CD4-positive, alpha-beta T cell treated with Interleukin-17A for 1 hour (primary cell): Measurements from ENCODE around the gene ABCD1.
"Not testable (repeated sequence)": the region's sequence is repeated elsewhere in the genome, so short reads cannot be mapped to it uniquely, and the experiment has no call there.

ENCODE experiments used
- DNase-seq: peaks from one replicate; pipeline ENCODE4 v3.0.0-alpha.2; 2020

Gene ABCD1

DNA sequence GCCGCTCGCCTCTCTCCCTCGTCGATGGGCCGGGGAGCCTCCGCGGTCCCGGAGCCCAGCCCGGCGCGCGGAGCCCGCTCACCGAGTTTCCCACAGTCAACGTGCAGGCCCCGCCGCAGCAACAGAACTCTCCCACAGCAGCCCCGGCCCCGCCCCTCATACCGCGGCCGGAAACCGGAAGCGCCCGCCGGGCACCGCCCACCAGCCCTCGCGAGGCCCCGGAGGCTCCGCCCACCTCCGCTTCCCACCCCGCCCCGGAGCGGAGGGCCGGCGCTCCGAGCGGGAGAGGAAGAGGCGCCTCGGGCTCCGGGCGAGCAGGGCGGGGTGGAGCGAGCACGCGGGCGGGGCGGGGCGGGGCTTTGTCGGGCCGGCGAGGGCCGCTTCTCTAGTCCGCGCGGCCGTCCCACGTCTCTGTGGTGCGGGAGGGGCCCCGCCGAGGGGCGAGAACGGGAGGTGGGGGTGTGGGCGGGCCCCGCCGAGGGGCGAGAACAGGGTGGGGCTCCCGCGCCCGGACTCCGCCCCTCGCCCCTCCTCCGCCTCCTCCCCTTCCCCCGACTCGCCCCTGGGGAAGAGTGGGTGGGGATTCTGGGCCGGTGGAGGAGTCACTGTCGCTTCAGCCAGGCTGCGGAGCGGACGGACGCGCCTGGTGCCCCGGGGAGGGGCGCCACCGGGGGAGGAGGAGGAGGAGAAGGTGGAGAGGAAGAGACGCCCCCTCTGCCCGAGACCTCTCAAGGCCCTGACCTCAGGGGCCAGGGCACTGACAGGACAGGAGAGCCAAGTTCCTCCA lies at the start of gene ABCD1, which contains the start of gene BCAP31:
ABCD1 (plus strand) TSS at position 605 of the 787 bp plus-strand sequence. CDS start 411 bp downstream, outside the sequence.
BCAP31 (minus strand) TSS at position 136 of the 787 bp plus-strand sequence. CDS start 1,143 bp downstream, outside the sequence.
- DNase-seq = peak; percentile 91

DNA sequence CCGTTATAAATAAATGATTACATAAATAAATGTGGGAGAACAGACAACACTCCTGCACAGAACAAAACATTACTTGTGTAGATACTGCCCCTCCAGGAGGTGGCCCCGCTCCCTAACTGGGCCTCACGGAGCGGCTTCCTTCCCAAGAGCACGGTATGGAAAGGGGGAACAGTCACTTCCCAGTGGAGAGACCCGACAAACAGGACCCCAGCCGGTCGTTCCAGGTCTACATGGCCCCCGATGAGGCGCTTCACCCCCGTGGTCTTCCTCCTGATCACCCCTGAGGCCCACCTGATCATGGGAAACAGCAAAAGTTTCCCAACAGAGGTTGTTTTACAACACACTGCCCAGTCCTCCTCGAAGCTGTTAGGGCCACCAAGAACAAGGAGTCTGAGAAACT lies 43.5 kb upstream of the ABCD1 start:
- no peak for DNase-seq

DNA sequence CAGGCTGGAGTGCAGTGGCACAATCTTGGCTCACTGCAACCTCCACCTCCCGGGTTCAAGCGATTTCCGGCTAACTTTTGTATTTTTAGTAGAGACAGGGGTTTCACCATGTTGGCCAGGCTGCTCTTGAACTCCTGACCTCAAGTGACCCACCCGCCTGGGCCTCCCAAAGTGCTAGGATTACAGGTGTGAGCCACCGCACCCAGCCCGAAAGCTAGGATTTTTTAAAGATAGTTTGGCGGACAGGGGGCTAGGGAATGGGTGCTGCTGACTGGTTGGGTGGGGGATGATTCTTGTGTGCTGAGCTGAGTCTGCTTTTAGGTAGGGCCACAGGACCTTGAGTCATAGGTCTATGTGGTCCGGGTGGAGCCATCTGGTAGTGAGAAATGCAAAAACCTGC lies 41.2 kb upstream of the ABCD1 start:
- not testable (repeated sequence) for DNase-seq

DNA sequence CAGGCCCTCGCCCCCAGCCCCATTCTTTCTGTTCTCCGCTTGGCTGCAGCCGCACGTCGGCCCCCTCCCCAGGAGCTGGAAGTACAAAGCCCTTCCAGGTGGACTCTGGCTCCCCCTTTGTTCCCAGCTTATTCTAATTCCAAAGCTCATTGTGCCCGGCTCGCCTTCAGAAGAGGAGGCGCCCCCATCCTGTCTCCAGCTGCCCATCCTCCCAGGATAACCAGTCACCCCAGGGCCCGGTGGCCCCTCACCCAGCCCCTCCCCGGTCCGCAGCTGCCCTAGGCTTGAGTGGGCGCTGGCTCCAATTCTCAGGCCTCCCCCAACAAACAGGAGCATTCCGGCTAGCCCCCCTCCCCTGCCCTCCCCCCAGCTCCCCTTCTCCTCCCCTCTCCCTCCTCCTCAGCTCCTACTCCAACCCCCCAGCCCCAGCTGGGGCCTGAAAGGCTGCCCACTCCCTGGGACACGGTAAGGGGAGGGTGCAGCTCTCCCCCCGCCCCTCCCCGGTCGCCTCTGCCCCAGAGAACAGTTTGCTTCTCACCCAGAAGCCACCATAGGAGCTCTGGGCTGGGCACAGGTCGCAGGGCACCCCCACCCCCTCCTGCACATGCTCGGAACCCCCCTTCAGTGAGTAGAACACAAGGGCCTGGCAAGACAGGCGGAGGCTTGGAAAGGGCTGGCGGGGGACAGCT lies 40.0 kb upstream of the ABCD1 start:
- no peak for DNase-seq

DNA sequence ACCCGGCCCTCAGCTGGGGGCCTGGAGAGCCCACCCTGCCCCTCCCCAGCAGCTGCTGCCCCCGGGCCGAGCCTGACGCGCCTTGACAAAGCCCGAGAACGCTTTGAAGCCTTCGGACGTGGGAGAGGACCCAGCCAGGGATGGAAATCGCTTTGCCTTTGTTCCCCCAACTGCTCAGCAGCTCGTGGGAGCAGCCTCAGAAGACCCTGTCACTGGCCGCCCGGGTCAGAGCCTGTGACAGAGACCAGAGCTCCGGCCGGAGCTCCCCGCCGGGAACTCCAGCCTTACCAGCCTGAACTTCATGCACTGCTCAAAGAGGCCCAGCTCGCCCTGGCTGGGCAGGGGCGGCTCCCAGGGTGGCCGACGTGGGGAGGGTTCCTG lies 39.5 kb upstream of the ABCD1 start:
- DNase-seq = no peak

DNA sequence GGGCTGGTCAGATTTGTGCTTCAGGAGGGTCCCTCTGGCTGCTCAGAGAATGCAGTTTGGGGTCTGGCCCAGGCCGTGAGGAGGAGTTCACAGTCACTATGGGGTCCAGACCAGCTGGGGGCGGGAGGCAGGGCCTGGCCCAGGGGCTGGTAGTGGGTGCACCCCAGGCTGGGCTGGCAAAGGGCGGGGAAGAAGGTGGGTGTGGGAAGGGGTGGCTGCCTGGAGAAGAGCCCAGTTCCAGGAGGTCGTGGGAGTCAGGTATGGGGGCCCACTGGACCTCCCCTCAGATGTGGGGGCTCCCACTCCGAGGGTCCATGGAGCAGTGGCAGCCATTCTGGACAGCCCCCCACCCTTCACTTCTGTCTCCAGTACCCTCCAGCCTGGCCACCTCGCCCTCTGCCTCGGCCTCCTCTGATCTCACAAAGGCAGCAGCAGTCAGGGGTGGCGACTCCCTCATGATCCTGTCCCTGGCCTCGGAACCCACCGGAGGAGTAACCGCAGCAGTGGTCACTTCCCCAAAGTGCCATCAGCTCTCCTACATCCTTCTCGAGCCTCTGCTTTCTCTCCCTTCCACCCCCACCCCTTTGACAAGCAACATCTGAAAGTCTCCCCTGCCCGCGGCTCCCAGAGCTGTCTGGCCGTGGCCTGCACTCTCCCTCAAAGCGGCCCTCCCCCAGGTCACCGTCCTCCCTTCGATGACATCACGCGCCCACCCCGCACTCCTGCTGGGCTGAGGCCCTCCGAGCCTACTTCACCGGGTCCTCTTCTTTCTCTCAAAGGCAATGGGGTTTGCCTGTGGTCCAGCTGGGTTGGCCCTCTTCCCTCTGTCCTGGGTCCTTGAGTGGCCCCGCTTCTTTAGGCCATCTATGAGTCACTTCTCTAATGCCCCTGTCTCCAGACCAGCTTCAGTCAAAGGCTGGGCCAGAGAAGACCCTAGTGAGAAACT lies 38.6 kb upstream of the ABCD1 start:
- no peak for DNase-seq

DNA sequence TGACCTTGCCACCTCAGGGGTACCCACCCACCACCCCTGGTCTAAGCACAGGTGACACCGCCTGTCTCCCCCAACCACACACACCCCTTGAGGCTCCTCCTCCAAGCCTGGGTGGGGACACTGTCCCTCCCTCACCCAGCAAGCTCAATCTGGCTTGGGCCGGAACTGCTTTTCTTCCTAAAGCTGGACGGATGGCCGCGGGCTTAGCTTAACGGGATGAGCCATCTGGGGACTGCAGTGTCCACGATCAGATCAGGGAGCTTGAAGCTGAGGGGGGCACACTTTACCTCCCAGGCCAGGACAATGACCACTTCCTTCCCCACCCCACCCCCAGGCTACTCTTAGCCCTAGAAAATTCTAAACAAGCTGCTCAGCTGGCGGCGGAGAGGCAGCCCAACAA lies 37.9 kb upstream of the ABCD1 start:
- DNase-seq = no peak

DNA sequence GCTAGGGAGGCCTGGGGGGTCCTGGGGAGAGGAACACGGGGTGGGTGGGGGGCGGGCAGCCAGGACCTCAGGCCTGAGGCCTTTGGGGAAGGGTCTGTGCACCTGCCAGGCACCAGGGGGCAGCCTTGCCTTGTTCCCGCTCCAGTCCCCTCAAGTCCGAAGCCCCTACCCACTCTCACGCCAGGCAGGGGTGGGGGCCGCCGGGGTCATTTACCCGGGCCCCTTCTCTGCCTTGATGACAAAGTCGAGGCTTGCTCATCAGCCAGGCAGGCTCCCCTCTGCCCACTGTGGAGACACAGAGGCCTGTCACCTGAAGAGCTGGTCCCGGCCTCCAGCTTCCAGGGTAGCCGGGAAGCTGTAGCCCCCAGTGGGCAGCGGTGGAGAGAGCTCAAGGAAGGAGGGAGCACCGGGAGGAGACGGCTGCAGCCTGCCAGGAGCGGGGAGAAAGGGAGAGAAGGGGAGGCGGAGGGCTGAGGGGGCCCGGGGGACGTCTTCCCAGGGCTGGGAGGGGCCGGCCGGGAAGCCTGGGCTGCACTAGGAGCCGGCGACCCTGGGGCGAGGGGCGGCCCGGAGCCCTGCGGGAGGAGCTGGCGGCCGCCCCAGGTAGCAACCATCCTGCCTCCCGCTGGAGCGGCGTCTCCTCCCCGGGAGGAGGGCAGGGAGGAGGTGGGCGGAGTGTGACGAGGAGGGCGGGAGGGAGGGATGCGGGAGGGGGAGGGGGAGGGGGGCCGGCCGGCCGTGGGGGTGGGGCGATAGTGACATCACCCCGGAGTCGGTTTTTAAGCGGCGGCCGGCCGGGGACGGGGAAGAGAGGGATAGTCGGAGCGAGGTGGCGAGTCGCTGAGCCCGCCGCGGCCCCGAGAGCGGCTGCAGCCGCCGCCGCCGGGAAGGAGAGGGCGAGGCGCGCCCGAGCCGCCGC lies 37.3 kb upstream of the ABCD1 start, which contains the start of gene SLC6A8:
SLC6A8 (plus strand) TSS at position 806 of the 919 bp plus-strand sequence. CDS start 649 bp downstream, outside the sequence.
- DNase-seq = peak; percentile 58

DNA sequence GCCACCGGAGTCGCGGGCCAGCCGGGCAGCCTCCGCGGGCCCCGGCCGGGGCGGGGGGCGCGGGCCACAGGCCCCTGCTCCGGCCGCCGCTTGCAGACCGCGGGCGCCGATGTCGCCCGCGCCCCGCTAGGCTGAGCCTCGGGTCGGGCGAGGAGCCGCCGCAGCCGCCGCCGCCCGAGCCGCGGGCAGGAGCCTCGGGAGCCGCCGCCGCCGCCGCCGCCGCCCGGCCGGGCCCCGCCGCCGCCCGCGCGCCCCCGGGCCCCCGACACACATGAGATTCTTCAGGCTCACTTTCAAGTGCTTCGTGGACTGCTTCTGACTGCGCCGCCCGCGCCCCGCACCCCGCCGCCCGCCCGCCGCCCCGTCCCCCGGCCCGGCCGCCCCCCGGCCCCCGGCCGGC lies 36.6 kb upstream of the ABCD1 start:
- no peak for DNase-seq

DNA sequence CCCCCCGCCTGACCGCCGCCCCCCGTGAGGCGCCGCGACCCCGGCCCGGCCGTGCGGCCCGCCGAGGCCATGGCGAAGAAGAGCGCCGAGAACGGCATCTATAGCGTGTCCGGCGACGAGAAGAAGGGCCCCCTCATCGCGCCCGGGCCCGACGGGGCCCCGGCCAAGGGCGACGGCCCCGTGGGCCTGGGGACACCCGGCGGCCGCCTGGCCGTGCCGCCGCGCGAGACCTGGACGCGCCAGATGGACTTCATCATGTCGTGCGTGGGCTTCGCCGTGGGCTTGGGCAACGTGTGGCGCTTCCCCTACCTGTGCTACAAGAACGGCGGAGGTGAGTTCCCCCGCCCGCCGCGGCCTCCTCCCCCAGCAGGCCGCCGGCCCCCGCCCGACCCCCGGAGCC lies 36.1 kb upstream of the ABCD1 start:
- no peak for DNase-seq

DNA sequence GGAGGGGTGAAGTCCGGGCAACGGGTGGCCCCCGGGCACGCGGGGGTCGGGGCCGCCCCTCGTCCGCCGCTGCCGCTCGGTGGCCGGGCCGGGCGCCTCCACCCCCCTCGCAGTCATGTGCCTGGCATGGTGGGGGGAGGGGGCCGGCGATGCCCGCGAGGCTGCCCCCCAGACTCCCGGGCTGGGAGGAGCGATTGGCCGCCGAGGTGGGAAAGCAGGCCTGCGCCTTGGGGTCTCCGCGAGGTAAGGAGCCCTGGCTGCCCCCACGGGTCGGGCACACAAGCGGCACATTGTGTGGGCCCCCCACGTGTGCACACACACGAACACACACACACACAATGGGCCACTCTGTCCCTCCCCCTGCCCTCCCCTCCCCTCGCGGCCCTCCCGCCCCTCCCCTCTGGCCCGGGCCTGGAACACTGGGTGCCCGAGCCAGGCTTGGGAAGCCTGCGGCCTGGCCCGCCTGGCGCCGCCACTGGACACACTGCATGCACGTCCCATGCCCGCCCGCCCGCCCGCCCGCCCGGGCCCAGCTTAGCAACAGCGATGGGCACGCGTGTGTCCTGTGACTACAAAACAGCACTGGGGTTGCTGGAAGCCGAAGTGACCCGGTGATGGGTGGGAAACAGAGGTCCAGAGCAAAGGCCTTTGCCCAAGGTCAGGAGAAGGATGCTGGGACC lies 35.6 kb upstream of the ABCD1 start:
- no peak for DNase-seq

DNA sequence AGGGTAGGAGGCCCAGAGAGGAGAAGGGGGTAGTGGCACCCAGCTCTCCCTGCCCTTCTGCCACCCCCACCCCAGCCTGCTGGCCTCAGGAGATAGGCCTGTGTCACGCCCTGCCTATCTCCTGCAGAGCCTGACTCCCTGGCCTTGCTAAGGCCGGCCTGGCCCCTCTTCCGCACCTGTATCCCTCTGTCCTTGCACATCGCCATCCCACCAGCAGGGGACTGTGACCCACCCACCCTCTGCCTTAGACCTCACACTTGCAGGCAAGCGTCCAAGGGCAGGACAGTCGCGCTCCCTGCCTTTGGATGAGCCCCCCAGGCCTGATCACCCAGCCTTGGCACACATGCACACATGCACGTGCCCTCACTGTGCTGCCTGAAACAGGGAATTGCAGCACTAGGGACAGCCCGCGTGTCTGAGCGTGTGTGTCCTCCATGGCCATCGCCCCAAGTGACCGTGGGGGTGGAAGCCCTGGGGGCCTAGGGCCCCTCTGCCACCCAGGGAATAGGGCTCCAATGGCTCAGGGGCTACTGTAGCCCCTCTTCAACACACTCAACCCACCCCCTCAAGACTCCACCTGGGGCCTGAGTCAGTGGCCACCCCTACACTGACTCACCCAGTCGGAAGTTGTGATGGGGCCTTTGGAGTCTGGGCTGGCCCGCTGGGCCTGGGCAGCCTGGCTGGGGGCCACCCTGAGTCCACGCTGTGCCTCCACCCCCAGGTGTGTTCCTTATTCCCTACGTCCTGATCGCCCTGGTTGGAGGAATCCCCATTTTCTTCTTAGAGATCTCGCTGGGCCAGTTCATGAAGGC lies 34.8 kb upstream of the ABCD1 start:
- no peak for DNase-seq

DNA sequence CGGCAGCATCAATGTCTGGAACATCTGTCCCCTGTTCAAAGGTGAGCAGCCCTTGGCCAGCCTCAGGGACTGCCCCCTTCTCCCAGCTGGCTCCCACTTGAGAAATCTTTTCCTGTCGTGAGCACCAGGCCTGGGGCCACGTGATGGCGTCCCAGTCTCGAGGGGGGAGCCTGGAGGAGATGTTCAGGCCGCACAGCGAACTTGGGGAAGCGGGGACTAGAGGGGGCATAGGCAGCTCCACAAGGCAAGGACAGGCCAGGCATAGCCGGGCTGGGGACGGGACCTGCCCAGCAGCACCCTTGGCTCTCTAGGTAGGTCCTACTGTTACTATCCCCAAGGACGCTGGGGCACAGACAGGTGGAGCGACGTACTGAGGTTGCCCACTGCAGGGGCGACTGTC lies 34.2 kb upstream of the ABCD1 start:
- no peak for DNase-seq

DNA sequence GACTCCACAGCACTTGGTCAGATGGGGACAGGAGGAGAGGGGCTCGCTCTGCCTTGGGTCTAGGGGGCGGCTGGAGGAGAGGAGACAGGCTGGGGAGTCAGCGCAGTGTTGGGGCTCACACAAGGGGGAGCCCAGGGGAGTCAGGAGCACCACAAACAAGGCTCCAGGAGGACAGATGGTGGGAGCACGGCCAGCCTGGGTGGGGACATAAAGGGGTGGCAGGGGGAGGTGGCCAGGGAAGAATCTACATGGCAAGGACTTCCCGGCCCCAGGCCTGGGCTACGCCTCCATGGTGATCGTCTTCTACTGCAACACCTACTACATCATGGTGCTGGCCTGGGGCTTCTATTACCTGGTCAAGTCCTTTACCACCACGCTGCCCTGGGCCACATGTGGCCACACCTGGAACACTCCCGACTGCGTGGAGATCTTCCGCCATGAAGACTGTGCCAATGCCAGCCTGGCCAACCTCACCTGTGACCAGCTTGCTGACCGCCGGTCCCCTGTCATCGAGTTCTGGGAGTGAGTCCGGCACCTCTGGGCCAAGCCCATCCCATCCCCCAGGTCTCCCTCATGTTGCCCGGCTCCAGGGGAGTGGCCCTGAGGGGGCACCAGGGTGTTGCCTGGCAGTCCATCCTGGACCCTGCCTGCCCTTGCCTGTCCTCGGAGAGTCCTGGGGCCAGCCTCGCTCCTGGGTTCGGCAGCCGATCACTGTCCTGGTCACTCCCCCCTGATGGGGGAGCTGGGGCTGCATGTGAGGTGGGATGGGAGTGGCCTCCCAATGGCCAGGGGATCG lies 33.4 kb upstream of the ABCD1 start:
- DNase-seq = not testable (repeated sequence)

DNA sequence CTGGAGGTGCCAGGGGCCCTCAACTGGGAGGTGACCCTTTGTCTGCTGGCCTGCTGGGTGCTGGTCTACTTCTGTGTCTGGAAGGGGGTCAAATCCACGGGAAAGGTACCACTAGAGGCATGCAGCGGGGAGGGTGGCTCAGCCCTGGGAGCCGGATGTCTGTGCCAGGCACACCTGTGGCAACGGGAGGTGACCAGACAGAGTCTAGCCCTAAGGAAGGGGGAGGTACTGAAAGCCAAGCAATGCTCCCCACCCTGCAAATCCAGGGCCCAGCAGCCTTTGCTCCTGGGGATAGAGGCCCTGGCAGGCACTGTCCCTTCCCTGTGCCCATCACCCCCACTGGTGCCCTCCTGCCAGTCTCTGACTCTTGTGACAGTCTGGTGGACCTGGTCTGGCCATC lies 32.7 kb upstream of the ABCD1 start:
- DNase-seq = no peak

DNA sequence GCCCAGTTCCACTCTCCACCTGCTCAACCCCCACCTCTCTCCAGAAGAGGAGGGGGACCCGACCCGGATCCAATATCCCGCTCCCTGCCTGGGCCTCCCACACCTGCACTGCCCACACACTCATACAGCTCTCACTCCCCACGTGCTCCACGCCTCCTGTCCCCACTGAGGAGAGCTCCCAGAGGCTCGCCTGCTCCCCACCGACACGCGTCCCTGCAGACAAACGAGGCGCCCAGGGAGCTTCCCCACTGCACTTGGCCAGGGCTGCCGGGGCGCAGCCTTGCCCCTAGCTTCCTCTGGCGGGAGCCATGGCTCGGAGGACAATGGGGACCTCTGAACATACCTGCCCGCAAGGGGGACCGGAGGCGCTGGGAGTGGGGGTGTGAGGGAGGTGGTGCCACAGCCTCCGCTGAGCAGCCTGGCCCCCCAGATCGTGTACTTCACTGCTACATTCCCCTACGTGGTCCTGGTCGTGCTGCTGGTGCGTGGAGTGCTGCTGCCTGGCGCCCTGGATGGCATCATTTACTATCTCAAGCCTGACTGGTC lies 32.0 kb upstream of the ABCD1 start:
- no peak for DNase-seq

DNA sequence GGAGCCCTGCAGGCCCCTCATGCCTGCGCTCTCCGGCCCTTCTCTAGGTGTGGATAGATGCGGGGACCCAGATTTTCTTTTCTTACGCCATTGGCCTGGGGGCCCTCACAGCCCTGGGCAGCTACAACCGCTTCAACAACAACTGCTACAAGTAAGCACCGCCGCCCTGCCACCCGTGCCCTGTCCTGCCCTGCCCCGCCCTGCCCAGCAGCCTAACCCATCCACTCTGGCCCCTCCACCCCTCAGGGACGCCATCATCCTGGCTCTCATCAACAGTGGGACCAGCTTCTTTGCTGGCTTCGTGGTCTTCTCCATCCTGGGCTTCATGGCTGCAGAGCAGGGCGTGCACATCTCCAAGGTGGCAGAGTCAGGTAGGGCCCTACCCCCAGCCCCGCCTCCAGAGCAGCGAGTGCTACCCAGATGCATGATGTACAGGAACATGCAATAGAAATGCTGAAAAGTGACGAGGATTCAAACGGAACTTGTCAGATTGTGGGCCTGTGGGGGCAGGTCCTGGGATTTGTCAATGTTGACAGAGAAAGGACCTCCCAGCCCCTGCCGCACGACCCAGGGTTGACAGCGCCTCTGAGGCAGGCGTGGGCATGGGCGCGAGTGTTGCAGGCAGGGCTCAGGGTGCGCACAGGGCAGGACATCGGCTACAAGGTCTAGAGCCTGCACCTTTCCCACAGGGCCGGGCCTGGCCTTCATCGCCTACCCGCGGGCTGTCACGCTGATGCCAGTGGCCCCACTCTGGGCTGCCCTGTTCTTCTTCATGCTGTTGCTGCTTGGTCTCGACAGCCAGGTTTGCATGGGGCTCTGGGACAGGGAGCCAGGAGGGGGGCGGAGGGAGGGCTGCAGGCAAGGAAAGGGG lies 31.2 kb upstream of the ABCD1 start:
- no peak for DNase-seq

DNA sequence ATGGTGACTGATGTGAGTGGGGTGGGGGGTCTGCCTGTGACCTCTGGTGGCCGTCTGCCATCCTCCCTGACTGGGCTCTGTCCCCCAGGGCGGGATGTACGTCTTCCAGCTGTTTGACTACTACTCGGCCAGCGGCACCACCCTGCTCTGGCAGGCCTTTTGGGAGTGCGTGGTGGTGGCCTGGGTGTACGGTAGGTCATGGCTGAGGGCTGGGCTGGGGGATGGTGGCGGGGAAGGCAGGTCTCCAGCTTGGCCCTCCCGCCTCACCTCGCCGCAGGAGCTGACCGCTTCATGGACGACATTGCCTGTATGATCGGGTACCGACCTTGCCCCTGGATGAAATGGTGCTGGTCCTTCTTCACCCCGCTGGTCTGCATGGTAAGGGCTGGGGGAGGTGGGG lies 30.4 kb upstream of the ABCD1 start:
- DNase-seq = not testable (repeated sequence)
